GM19099 (cell line): ENCODE results near the gene PLIN3.

ENCODE experiments used
- POLR2A ChIP-seq: IDR thresholded peaks from 3 replicates; pipeline ENCODE4 v1.6.1; 2011; ENCODE audit warnings: low read depth; ENCODE audit not compliant: insufficient read length; ENCODE audit errors: extremely low read depth

The PLIN3 gene, protein sequence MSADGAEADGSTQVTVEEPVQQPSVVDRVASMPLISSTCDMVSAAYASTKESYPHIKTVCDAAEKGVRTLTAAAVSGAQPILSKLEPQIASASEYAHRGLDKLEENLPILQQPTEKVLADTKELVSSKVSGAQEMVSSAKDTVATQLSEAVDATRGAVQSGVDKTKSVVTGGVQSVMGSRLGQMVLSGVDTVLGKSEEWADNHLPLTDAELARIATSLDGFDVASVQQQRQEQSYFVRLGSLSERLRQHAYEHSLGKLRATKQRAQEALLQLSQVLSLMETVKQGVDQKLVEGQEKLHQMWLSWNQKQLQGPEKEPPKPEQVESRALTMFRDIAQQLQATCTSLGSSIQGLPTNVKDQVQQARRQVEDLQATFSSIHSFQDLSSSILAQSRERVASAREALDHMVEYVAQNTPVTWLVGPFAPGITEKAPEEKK

GRCh38 chr19:4867534-4868285, at the start of gene PLIN3:
TSS of gene PLIN3 (minus strand) at chr19:4867667. CDS start at chr19:4861394, 6,273 bp downstream.
- peak; percentile 35 for TF ChIP-seq POLR2A

DNA sequence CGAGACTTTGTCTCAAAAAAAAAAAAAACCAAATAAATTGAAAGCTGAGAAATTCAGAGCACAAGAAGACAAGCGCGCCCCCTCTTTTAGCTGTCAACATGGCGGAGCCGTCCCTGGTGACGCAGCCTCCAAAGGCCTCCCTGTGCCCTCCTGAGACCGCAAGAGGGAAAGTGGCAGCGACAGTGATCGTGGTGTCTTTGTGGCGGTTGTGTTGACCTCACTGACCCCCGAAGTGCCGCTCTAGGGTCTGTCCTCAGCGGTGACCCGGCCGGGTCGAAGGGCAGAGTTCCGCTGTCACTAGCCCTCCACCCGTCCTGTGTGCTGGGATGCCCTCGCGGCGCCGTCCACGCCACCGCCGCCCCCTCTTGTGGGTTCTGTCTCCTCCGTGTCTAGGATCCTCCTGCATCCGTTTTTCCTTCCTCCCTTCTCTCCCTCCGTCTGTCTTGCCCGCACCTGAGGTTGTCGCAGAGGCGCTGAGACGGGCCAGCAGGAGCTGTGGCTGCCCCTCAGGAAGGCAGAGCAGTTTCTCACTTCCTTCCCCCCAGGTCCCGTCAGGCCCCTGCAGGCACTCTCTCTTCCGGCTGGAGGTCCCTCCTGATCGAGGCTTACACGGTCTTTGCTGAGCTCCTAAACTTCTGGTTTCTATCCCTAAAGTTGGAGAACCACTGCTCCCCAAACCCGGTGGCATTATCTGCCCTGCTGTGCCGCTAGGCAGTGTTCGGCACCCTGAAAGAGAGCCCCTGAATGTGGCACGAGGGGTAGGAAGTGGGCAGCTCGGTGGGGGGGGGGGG, 49.0 kb upstream of the PLIN3 start:
- TF ChIP-seq POLR2A: peak; percentile 20

- no peak for TF ChIP-seq POLR2A
These were observed 47.5 kb upstream of the PLIN3 start for GRCh38 chr19:4914736-4915501.

DNA sequence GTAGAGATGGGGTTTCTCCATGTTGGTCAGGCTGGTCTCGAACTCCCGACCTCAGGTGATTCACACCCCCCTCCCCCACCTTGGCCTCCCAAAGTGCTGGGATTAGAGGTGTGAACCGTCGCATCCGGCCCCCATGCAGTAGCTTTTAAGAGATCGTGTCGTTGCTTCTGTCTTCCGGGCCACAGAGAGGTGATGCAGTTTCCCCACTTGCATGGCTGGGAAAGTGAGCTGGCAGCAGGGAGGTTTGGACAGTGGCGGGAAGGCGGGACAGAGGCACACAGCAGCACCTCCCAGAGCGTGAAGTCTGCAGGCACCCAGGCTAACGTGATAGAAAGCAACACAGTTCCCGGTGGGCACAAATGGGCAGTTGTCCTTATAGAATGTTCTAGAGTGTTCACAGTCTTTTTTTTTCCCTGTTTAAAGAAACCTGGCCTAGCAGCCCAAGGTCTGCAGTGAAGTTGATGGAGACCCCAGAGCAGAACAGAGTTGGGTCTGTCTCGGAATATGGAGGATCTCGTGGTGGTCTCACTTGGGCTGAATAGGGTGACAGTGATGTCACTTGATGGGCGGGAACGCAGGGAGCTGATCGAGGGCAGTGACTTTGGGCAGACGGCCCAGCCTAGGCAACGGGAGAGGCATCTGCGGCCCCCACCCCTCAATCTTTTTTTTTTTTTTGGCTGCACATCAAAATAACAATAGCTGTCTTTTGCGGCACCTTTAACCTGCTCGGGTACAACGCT, 46.7 kb upstream of the PLIN3 start:
- no peak for TF ChIP-seq POLR2A

GRCh38 chr19:4911786-4912672, 44.6 kb upstream of the PLIN3 start:
- TF ChIP-seq POLR2A: no peak

- TF ChIP-seq POLR2A: no peak
These were observed 43.8 kb upstream of the PLIN3 start for GRCh38 chr19:4911314-4911713.

DNA sequence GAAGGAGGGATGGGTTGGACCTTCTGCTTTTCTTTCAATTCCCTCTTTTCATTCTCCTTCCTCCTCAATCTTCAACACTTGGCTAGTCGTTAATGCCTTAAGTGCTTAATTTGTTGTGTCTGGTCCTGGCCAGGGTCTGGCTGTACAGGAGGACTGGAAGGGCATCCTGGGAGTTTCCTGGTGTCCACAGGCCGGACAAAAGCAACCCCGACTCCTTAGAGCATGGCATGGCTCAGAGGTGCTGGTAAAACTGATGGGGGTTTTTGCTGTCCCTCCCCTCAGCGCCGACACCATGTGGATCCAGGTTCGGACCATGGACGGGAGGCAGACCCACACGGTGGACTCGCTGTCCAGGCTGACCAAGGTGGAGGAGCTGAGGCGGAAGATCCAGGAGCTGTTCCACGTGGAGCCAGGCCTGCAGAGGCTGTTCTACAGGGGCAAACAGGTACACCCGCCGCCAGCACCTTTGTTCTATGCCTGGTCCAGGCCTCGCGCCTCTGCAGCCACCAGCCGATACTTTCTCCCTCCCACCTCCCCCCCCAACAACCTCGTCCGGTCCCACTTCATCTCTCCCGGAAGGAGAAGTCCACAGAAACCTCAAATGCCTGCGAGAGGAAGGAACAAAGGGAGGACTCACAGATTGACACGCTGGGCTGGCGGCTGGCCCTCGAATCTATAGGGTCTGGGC, 43.3 kb upstream of the PLIN3 start:
- TF ChIP-seq POLR2A: peak; percentile 23

GRCh38 chr19:4909897-4910593, 42.6 kb upstream of the PLIN3 start:
- peak; percentile 8 for TF ChIP-seq POLR2A

DNA sequence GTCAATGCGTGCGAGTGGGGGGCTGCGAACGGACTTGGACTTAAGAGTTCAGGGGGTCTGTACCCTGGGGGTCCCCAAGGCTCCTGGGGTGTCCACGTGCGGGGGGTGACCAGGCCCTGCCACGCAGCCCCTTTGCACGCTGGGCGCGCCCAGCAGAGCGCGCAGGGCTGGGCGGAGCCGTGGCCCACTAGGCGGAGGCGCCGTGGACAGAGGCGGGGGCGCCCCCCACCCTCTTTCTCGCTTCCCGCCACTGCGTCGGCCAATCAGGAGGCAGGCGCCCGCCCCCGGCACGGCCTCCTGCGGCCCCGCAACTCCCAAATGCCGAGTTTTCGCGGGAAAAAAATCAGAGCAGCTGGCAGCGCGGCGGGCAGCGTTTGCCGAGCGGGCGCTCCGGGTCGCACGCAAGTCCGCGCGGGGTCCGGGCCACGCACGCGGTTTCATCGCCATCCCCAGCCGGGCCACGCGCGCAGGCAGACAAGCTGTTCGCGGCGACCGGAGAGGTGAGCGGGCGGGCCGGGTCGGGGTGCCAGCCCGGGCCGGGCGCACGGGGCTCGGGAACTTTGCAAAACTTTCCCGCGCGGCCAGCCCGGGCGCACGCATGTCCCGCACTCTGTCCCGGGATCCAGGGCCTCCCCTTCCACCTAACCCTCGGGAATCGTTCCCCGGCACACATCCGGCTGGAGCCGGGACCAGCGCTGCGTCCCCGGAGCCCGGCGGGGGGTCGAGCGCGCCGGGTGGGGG, 41.9 kb upstream of the PLIN3 start, which contains the start of gene UHRF1:
Gene UHRF1, plus strand, starts transcription at position 346 of the 741 bp plus-strand sequence. CDS start 1,385 bp downstream, outside the sequence.
- TF ChIP-seq POLR2A: peak; percentile 77

GRCh38 chr19:4908781-4909155, 41.3 kb upstream of the PLIN3 start:
- TF ChIP-seq POLR2A: no peak

GRCh38 chr19:4908360-4908759, 40.9 kb upstream of the PLIN3 start:
- no peak for TF ChIP-seq POLR2A
